MV-4-11 (cell line): ENCODE data around the gene ZBED4.
"Not testable (repeated sequence)": the region's sequence is repeated elsewhere in the genome, so short reads cannot be mapped to it uniquely, and the experiment has no call there.

Source experiments
- DNase-seq: peaks from one replicate; lab custom pipeline; 2025; lab: John Stamatoyannopoulos, UW

Gene ZBED4

GRCh38 chr22:49852568-49852897 is 1.1 kb upstream of the ZBED4 start:
- not testable (repeated sequence) for DNase-seq

DNA sequence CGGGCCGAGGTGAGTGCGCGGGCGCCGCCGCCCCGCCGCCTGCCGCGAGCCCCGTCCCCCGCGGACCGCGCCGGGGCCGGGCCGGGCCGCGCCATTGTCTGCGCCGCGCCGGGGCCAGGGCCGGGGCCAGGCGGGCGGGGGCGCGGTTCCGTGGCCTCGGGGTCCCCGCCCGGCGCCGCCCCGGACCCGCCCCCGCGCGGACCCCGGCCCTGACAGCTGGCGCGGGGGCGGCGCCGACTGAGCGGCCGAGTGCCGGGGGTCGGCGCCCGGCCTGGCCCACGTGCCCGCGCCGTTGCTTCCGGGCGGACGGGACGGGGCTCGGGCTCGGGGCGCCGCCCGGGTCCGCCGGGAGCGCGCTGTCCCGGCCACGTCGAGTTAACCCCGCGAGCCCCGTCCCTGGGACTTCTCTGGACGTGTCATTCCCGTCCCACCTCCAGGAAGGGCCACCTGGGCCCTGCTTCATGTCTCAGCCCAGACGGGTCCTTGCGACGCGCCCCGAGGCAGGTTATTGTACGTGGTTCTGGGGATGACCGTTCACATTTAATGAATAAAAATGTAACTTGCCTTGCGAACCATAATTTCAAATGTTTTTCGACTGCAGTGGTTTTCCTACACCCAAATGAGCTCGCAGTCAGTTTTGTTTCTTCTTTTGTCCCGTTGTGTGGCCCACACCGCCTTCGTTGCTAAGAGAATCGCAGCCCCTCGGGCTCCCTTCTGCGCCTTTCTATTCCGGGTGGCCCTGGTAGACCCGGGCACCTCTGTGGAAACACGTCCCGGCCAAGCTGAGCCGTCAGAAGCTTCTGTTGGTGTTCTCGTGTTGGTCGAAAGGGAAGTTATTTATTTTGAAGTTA is 562 bp downstream of the ZBED4 start:
- peak; percentile 35 for DNase-seq

DNA sequence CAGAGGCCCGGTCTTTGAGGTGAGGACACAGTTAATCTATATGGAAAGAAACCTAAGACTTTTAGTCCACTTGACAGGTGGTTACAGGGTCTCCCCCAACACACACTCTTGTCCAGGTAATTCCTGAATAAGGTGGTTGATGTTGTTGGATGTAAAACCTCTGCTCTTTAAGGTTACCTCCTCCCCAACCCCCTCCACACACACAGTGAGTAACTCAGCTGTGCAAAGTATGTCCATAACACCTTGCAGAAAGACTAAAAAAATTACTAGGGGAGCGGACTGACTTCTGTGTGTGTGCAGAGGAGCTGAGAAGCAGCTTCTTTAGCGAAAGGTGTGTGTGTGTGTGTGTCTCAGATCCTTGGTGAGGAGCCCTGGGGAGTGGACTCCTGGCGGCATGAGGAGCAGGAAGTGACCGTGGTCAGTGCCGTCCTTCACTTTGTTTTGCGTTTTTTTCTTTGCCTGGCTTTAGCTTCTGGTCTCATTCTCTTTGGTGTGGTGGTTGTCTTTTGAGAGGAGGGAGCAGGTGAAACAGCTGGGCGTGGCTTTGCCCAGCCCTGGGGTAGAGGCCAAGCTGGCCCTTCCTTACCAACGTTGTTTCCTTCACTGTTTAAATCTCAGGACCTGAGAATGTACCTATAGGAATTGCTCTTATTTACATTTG is 1.7 kb downstream of the ZBED4 start:
- DNase-seq, result no peak

- no peak for DNase-seq
Measured at GRCh38 chr22:49856343-49856742, 2.7 kb downstream of the ZBED4 start.

DNA sequence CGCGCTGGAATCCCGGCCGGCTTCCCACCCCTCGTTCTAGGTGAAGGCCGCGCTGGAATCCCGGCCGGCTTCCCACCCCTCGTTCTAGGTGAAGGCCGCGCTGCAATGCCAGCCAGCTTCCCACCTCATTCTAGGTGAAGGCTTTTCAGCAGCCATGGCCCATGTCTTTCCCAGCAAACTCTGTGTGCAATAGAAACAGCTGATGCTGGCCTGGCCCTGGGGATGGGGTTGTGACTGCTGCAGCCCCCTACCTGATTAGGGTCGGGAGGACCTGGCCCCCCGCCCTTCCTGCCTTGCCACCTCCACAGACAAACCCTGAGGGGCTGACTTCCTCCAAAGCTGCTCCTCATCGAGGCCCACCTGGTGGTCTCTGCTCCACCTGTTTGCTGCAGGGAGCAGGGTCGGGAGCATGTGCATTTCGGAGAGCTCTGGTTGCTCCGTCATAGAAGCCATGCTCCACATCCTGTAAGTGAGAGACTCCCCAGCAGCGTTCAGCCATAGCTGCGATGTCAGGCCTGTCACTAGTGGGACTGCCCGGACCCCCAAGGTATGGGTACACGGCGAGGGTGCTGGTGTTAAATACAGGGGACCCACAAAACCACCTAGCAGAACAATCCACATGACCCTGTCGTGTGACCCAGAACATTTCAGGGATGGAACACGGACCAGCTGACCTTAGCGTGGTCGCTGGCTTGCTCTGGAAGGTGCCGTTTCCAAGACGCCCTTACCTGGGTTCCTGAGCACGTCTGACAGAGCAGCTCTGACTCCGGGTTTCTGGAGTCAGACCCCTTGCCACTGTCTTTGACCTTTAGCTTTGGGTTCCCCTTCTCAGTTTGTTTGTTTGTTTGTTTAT is 3.3 kb downstream of the ZBED4 start:
- no peak for DNase-seq

- DNase-seq, result no peak
Measured at GRCh38 chr22:49858827-49859226, 5.2 kb downstream of the ZBED4 start.

- no peak for DNase-seq
Measured at GRCh38 chr22:49861642-49862495, 8.2 kb downstream of the ZBED4 start.

GRCh38 chr22:49862496-49862776 is 8.8 kb downstream of the ZBED4 start:
- no peak for DNase-seq

DNA sequence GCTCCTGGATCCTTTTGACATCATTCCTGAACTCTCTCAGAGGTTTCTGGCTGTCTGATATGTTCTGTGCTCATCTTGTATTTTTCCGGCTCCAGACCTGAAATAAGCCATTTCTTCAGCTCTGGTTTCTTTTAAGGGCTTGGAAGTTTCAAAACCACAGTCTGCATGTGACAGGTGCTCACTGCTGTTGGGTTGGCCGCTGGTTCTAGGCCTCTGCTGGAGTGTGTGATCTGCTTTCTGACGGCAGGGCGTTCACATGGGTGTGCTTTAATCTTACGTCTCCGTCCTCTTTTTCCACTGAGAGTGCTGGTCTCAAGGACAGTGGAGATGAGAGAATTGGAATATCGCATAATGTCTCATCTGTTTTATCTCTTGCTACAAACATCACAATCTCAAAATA is 10.3 kb downstream of the ZBED4 start:
- DNase-seq, result no peak

DNA sequence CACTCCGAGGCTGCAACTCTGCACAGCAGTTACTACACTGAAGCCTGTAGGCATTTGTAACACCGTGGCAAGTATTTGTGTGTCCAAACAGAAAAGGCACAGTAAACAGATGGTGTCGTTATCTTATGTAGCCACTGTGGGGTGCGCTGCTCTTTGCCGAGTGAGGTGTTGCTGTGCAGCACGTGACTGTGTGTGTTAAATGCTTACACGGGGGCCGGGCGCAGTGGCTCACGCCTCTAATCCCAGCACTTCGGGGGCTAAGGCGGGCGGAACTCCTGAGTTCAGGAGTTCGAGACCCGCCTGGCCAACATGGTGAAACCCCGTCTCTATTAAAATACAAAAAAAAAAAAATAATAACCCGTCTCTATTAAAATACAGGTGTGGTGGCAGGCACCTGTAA is 11.5 kb downstream of the ZBED4 start:
- no peak for DNase-seq

DNA sequence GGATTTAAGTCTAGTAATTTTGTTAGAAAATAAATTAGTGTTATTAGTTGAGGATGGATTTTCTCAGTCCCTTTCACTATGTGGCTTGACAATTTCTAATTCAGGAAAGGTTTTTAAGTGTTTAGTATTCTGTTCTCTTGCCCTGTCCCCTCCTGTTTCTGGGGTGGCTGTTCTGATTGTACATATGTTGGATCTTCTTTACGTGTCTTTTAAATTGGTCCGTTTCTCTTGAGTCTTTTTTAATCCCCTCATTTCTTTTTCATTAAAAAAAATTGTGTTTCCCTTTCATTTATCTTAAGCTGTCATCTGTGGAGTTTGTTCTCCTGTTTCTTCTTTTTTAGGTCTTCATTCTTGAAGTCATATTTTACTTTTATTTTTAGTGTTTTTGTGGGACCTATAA is 12.5 kb downstream of the ZBED4 start:
- no peak for DNase-seq

DNA sequence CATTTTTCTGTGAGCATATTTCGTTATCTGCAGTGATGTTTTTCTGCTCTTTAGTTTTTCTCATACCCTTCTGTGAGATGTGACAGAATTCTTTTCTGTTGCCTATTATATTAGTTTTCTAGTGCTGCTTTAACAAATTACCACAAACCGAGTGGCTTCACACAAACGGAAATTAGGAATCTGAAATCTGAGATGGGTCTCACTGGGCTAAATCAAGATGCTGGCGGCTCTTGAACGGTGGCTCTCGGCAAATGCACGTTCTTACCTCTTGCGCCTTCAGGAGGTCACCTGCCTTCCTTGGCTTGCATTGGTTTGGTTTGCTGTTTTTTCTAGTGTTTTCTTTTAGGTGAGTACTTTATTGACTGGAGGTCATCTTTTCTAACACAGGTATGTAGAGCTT is 13.0 kb downstream of the ZBED4 start:
- DNase-seq, result no peak

DNA sequence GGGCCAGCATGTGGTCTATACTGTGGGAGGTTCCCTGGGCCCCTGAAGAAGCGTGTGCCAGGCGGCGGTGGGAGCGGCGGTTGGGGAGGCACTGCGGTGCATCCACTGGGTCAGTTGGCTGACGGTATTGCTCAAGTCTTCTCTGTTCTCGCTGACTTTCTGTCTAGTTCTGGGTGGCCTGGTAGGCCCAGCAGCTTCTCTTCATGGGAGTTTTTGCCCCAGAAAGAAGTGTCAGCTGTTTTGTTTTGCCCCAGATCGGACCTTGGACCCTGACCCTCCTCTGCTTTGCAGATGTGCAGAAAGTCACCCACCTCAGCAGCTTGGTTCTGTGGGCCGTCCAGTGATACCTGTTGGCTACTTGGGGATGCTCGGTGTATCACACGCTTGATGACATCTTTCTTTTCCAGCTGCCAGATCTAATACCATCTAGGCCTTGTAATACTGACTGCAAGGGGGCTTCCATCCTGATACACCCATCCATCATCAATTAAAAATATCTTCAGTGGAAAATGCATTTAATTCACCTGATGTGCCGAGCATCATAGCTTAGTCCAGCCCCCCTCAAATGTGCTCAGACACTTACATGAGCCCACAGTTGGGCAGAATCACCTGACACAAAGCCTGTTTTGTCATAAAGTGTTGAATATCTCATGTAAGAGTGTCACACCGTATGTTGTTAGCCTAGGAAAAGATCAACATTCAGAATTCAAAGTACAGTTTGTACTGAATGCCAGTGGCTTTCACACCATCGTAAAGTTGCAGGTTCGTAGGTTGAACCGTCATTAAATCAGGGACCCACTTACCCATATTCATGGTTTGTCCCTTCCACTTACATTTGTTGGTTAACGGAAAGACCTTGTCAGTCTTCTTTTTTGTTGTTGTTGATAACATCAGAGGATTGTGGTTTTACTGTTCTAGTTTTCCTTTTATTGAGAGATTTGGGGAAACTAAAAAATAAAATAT is 13.9 kb downstream of the ZBED4 start:
- DNase-seq, result no peak

DNA sequence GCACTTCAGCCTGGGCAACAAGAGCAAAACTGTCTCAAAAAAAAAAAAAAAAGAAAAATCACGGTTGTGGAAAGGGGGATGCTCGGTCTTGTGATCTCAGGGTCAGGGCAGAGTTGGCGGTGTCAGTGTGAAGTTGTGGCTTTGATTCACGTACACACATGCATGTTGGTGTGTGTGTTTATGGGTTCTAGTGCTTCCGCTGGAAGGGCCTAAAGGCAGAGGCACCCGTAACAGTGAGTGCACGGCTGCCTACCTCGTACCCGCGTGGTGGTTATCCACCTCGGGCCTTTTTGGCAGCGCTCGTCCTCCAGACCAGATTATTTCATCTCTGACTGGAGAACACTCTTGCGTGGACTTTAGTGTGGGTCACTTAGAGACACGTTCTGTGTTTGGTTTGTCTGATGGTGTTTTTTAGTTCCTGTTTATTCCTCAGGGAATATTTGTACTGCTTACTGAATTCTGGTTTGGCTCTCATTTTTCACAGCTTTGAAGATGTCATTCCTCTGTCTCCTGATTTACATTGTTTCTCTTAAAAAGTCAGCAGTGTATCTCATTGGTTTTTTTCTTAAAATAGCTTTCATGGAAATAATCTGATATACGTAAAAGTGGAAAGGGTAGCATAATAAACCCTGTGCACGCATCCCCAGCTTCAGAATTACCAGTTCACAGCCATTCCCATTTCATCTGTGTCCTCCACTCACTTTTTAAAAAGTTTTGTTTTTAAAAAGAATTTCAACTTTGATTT is 15.6 kb downstream of the ZBED4 start:
- no peak for DNase-seq

GRCh38 chr22:49869845-49870712 is 16.4 kb downstream of the ZBED4 start:
- DNase-seq, result no peak

- no peak for DNase-seq
Measured at GRCh38 chr22:49871482-49871881, 17.8 kb downstream of the ZBED4 start.

DNA sequence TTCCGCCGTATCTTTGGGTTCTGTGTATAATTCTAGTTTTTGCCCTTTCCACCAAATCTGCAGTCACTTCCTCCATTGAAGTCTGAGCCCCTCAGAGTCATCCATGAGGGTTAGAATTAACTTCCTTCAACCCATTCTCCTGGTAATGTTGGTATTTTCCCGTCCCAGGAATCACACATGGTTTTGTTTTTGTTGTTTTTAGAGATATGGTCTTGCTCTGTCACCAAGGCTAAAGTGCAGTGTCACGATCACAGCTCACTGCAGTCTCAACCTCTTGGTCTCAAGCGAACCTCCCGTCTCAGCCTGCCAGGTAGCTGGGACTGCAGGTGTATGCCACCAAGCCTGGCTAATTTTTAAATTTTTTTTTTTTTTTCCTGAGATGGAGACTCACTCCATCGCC is 18.7 kb downstream of the ZBED4 start:
- DNase-seq, result no peak

GRCh38 chr22:49873228-49873940 is 19.7 kb downstream of the ZBED4 start:
- DNase-seq, result no peak

DNA sequence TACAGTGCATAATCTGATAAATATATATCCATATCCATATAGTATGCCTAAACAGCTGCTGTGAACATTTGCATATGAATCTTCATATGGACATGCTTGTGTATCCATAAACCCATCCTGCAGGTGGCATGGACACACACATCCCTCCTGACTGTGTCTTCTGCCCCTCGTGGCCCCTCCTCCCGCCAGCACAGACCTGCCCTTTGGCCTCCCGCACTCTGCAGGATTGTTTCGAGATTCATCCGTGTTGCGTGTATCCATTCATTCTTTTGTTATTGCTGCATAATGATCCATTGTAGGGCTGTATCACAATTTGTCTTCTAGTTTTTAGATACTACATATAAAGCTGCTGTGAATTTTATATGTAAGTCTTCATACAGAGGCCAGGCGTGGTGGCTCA is 24.0 kb downstream of the ZBED4 start:
- DNase-seq, result no peak
